Endothelial cell of umbilical vein (primary cell): ENCODE results near the gene SPRR2G. TPM values are rescaled to one million over a fixed set of nuclear protein-coding genes. Genes with fewer than 3 reads are reported as not detected.

Experiments used
- BruUV-seq: library from RNA; stranded (reverse); fragments of 400-500 nt; replicated peaks from 2 replicates; lab custom pipeline; 2021; lab: Mats Ljungman, UMichigan
- CTCF ChIA-PET: fragments of 300-600, 350-600 bp; sonication (Branson Sonifier 250); formaldehyde crosslinking; loops from one replicate; lab custom pipeline; 2021; ENCODE audit warnings: antibody characterized with exemption, inconsistent platforms; lab: Charles Lee
- POLR2A ChIA-PET: fragments of 300-600, 350-600 bp; sonication (Branson Sonifier 250); formaldehyde crosslinking; loops from one replicate; lab custom pipeline; 2021; ENCODE audit warnings: antibody characterized with exemption, inconsistent platforms; lab: Charles Lee
- DNase-seq: peaks from one replicate; pipeline ENCODE4 v3.0.0-alpha.2; 2011; ENCODE audit warnings: low read depth, low spot score
- FAIRE-seq: peaks from 2 replicates; lab custom pipeline; 2011; peaks lifted over from hg19 to GRCh38; lab: Jason Lieb, UNC
- H2AFZ ChIP-seq: 2 replicates; pipeline ENCODE4 v1.6.0; 2012; ENCODE audit warnings: low read depth, low read length, control low read depth, inconsistent platforms
- H3K27ac ChIP-seq: 2 replicates; pipeline ENCODE4 v1.5.1; 2011; ENCODE audit warnings: low read depth, mild to moderate bottlenecking, control low read depth, low read length, moderate library complexity; ENCODE audit not compliant: insufficient read depth
- H3K27me3 ChIP-seq, 2 experiments: 2 replicates each; pipeline versions ENCODE4 v1.6.0 to v1.6.1; 2011; ENCODE audit warnings: low read length in 2 of 2, mixed read lengths in 1 of 2; ENCODE audit not compliant: control insufficient read depth in 2 of 2, insufficient read depth in 2 of 2
- H3K36me3 ChIP-seq, 2 experiments: 2 replicates in 1 of 2; 3 replicates in 1 of 2; pipeline ENCODE4 v1.5.1; 2011; ENCODE audit warnings: low read length in 2 of 2, mild to moderate bottlenecking in 1 of 2, moderate library complexity in 1 of 2; ENCODE audit not compliant: control insufficient read depth in 2 of 2, insufficient read depth in 2 of 2; ENCODE audit errors: extremely low read depth in 1 of 2
- H3K4me1 ChIP-seq: 3 replicates; pipeline ENCODE4 v1.5.1; 2011; ENCODE audit warnings: mild to moderate bottlenecking, low read length; ENCODE audit not compliant: control insufficient read depth, insufficient read depth; ENCODE audit errors: extremely low read depth
- H3K4me2 ChIP-seq: 2 replicates; pipeline ENCODE4 v1.6.1; 2011; ENCODE audit warnings: low read length, control low read depth, mixed read lengths; ENCODE audit not compliant: insufficient read depth
- H3K4me3 ChIP-seq, 3 experiments: fragments of 200-600 bp in 1 of 3; sonication (generic), shearing (Covaris generic) in 1 of 3; replicated peaks in 1 of 3; 2 replicates each; pipeline ENCODE4 v1.5.1; 2011 to 2016; ENCODE audit warnings: control low read depth in 3 of 3, low read length in 3 of 3, mild to moderate bottlenecking in 2 of 3, inconsistent platforms in 1 of 3, low read depth in 1 of 3, moderate library complexity in 1 of 3; ENCODE audit not compliant: insufficient read depth in 1 of 3
- H3K79me2 ChIP-seq: 2 replicates; pipeline ENCODE4 v1.6.0; 2012; ENCODE audit warnings: low read length, inconsistent platforms; ENCODE audit not compliant: control insufficient read depth, insufficient read depth
- H3K9ac ChIP-seq: replicated peaks from 2 replicates; pipeline ENCODE3; 2011; ENCODE audit warnings: low read length, control low read depth; ENCODE audit not compliant: insufficient read depth; ENCODE audit errors: extremely low read depth
- H3K9me1 ChIP-seq: replicated peaks from 3 replicates; pipeline ENCODE4 v1.6.0; 2011; ENCODE audit warnings: mild to moderate bottlenecking, low read length; ENCODE audit not compliant: control insufficient read depth, insufficient read depth; ENCODE audit errors: extremely low read depth
- H3K9me3 ChIP-seq: replicated peaks from 2 replicates; pipeline ENCODE4 v1.5.1; 2012; ENCODE audit warnings: low read length, inconsistent platforms; ENCODE audit not compliant: control insufficient read depth, insufficient read depth
- H4K20me1 ChIP-seq: replicated peaks from 2 replicates; pipeline ENCODE3; 2011; ENCODE audit warnings: mild to moderate bottlenecking, low read length; ENCODE audit not compliant: control insufficient read depth, insufficient read depth; ENCODE audit errors: extremely low read depth
- EZH2 ChIP-seq: IDR thresholded peaks from 2 replicates; pipeline ENCODE4 v1.6.1; 2012; ENCODE audit warnings: borderline replicate concordance, low read depth, mild to moderate bottlenecking, moderate library complexity, low read length, inconsistent platforms; ENCODE audit not compliant: severe bottlenecking
- FOS ChIP-seq: IDR thresholded peaks from 2 replicates; pipeline ENCODE4 v1.6.1; 2011; ENCODE audit warnings: mild to moderate bottlenecking, low read length, moderate library complexity, borderline replicate concordance; ENCODE audit not compliant: insufficient read depth
- GATA2 ChIP-seq: IDR thresholded peaks from 2 replicates; pipeline ENCODE4 v1.7.0; 2011; ENCODE audit warnings: low read depth, mild to moderate bottlenecking, moderate library complexity, mixed read lengths, low read length; ENCODE audit not compliant: insufficient read length, insufficient read depth
- JUN ChIP-seq: IDR thresholded peaks from 2 replicates; pipeline ENCODE4 v1.6.1; 2011; ENCODE audit warnings: borderline replicate concordance, low read depth; ENCODE audit not compliant: insufficient read length, insufficient read depth
- POLR2A ChIP-seq: IDR thresholded peaks from 2 replicates; pipeline ENCODE4 v1.6.1; 2012; ENCODE audit warnings: low read depth, mild to moderate bottlenecking, control low read depth, low read length
- POLR2AphosphoS5 ChIP-seq: IDR thresholded peaks from 2 replicates; pipeline ENCODE4 v1.6.1; 2012; ENCODE audit warnings: low read depth, mild to moderate bottlenecking, control low read depth, low read length, moderate library complexity; ENCODE audit not compliant: insufficient read depth
- dilution Hi-C: fragments of 300-500 bp; cut with MboI; formaldehyde crosslinking; loops from one replicate; pipeline ENCODE4 v1.15.0; 2019; ENCODE audit warnings: low sequenced_read_pairs; ENCODE audit not compliant: extremely low pct_ligation_motif_present
- intact Hi-C: fragments of 100-400 bp; cut with micrococcal nuclease; formaldehyde crosslinking; loops from one replicate; pipeline ENCODE4 v1.10.0; 2022
- polyA plus RNA-seq, 4 experiments: library from polyadenylated mRNA; depleted of rRNA in 3 of 4; stranded (reverse) in 3 of 4; unstranded in 1 of 4; fragments of >200 nt; gene quantifications; 2 replicates each; pipeline versions ENCODE4 v1.2.1 to v1.2.3, GENCODE V29; 2011 to 2012; ENCODE audit warnings: missing spikeins in 1 of 4
- small RNA-seq: library from RNA; depleted of rRNA; stranded (forward); fragments of <200 nt; gene quantifications from one replicate; pipeline ENCODE3, GENCODE V24; 2012; ENCODE audit warnings: low replicate concordance, low read depth; ENCODE audit not compliant: insufficient read depth, insufficient read length
- total RNA-seq: library from RNA; stranded (reverse); gene quantifications from 2 replicates; pipeline ENCODE4 v1.2.3, GENCODE V29; 2021
- TF ChIP-seq, protein P1 (sequence below): IDR thresholded peaks from 2 replicates; pipeline ENCODE4 v1.6.1; 2011; ENCODE audit not compliant: insufficient read depth, insufficient read length
- TF ChIP-seq, protein P2 (sequence below), 2 donors: IDR thresholded peaks; 1 replicate in 1 of 2; 2 replicates in 1 of 2; pipeline ENCODE4 v1.5.1; 2011; ENCODE audit warnings: low read length in 2 of 2, mild to moderate bottlenecking in 2 of 2, moderate library complexity in 2 of 2, control low read depth in 1 of 2, inconsistent platforms in 1 of 2, low read depth in 1 of 2; ENCODE audit not compliant: insufficient read depth in 1 of 2; ENCODE audit errors: extremely low read depth in 1 of 2

Gene SPRR2G
- total and polyA plus RNA-seq, 2 donors (not counting 3 experiments of a cell fraction or from before 2014, with no cell fraction given), result not detected

DNA sequence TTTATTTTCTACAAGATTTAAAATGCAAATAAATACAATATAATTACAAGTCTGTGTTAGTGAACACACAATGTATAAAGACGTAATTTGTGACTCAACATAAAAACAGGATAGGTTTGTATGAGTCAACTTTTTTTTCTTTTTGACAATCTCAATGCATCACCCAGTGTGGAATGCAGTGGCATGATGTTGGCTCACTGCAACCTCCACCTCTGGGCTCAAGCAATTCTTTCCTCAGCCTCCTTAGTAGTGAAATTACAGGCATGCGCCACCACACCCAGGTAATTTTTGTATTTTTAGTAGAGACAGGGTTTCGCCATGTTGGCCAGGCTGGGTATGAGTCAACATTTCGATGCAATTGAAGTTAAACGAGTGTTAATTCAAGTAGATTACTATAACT lies 50.4 kb downstream of the SPRR2G start:
- dilution Hi-C loops (no loop called here), intact Hi-C loops (no loop called here)
- H3K36me3 ChIP-seq, result no peaks in the 10 kb centered on the region
- no peak overlapping the region for H3K4me3 ChIP-seq
- H3K9me3 ChIP-seq, result no peaks in the 10 kb centered on the region
- DNase-seq (peak; percentile 63), FAIRE-seq (no peak)
- H3K4me1 ChIP-seq, result no peaks in the 10 kb centered on the region
- H3K9me1 ChIP-seq, result no peaks in the 10 kb centered on the region
- no peaks in the 10 kb centered on the region for H3K27me3 ChIP-seq
- ChIA-PET POLR2A (no interaction called here), CTCF (no interaction called here)
- H3K9ac ChIP-seq, result no peak overlapping the region
- no peak overlapping the region for H3K27ac ChIP-seq
- BruUV-seq, result no TSS peak
- H3K4me2 ChIP-seq, result no peak overlapping the region
- no peaks in the 10 kb centered on the region for H3K79me2 ChIP-seq
- TF ChIP-seq POLR2A (no peak), EZH2 (no peak), JUN (peak; percentile 47), POLR2AphosphoS5 (no peak), FOS (peak; percentile 77), GATA2 (no peak)
- TF ChIP-seq, protein P1, sequence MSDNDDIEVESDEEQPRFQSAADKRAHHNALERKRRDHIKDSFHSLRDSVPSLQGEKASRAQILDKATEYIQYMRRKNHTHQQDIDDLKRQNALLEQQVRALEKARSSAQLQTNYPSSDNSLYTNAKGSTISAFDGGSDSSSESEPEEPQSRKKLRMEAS, result no peak
- TF ChIP-seq, protein P2, sequence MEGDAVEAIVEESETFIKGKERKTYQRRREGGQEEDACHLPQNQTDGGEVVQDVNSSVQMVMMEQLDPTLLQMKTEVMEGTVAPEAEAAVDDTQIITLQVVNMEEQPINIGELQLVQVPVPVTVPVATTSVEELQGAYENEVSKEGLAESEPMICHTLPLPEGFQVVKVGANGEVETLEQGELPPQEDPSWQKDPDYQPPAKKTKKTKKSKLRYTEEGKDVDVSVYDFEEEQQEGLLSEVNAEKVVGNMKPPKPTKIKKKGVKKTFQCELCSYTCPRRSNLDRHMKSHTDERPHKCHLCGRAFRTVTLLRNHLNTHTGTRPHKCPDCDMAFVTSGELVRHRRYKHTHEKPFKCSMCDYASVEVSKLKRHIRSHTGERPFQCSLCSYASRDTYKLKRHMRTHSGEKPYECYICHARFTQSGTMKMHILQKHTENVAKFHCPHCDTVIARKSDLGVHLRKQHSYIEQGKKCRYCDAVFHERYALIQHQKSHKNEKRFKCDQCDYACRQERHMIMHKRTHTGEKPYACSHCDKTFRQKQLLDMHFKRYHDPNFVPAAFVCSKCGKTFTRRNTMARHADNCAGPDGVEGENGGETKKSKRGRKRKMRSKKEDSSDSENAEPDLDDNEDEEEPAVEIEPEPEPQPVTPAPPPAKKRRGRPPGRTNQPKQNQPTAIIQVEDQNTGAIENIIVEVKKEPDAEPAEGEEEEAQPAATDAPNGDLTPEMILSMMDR (IDR thresholded peaks at IDR 0.05; ENCODE audit: extremely low read depth in 1 of 2, insufficient read depth in 1 of 2, low read depth in 1 of 2, low read length in 2 of 2), result no peak
- H4K20me1 ChIP-seq, result no peaks in the 10 kb centered on the region
- H2AFZ ChIP-seq, result no peak overlapping the region

Small RNAs within 50 kb of the gene (small RNA-seq; reads per million reads assigned to genes)
- gene SPRR2C, result not detected

Other genes with a start within 250 kb of the SPRR2G start
- gene IVL, start 242.3 kb downstream of the SPRR2G start, total RNA-seq, result not detected in 2 replicates
- not detected in 2 replicates for gene IVL, start 242.3 kb downstream of the SPRR2G start, polyA plus RNA-seq
- gene SPRR5, start 203.7 kb downstream of the SPRR2G start, total RNA-seq, result not detected in 2 replicates
- gene SPRR5, start 203.7 kb downstream of the SPRR2G start, polyA plus RNA-seq, result not detected in 2 replicates
- gene SPRR4, start 180.2 kb downstream of the SPRR2G start, total RNA-seq, result not detected in 2 replicates
- gene SPRR4, start 180.2 kb downstream of the SPRR2G start, polyA plus RNA-seq, result not detected in 2 replicates
- not detected in 2 replicates for gene SPRR1A, start 166.8 kb downstream of the SPRR2G start, total RNA-seq
- gene SPRR1A, start 166.8 kb downstream of the SPRR2G start, polyA plus RNA-seq, result not detected in 2 replicates
- gene SPRR3, start 149.1 kb downstream of the SPRR2G start, total RNA-seq, result not detected in 2 replicates
- gene SPRR3, start 149.1 kb downstream of the SPRR2G start, polyA plus RNA-seq, result not detected in 2 replicates
- gene SPRR1B, start 119.7 kb downstream of the SPRR2G start, total RNA-seq, result not detected in 2 replicates
- not detected in 2 replicates for gene SPRR1B, start 119.7 kb downstream of the SPRR2G start, polyA plus RNA-seq
- gene SPRR2D, start 109.8 kb downstream of the SPRR2G start, total RNA-seq, result not detected in 2 replicates
- gene SPRR2D, start 109.8 kb downstream of the SPRR2G start, polyA plus RNA-seq, result not detected in 2 replicates
- not detected in 2 replicates for gene SPRR2A, start 93.4 kb downstream of the SPRR2G start, total RNA-seq
- not detected in 2 replicates for gene SPRR2A, start 93.4 kb downstream of the SPRR2G start, polyA plus RNA-seq
- not detected in 2 replicates for gene SPRR2B, start 79.3 kb downstream of the SPRR2G start, total RNA-seq
- not detected in 2 replicates for gene SPRR2B, start 79.3 kb downstream of the SPRR2G start, polyA plus RNA-seq
- gene SPRR2E, start 56.4 kb downstream of the SPRR2G start, total RNA-seq, result not detected in 2 replicates
- gene SPRR2E, start 56.4 kb downstream of the SPRR2G start, polyA plus RNA-seq, result not detected in 2 replicates
- gene SPRR2F, start 37.4 kb downstream of the SPRR2G start, total RNA-seq, result not detected in 2 replicates
- not detected in 2 replicates for gene SPRR2F, start 37.4 kb downstream of the SPRR2G start, polyA plus RNA-seq
- gene LELP1, start 52.5 kb upstream of the SPRR2G start, total RNA-seq, result not detected in 2 replicates
- not detected in 2 replicates for gene LELP1, start 52.5 kb upstream of the SPRR2G start, polyA plus RNA-seq
- not detected in 2 replicates for gene PRR9, start 66.7 kb upstream of the SPRR2G start, total RNA-seq
- gene PRR9, start 66.7 kb upstream of the SPRR2G start, polyA plus RNA-seq, result not detected in 2 replicates
- gene LORICRIN, start 108.8 kb upstream of the SPRR2G start, total RNA-seq, result not detected in 2 replicates
- not detected in 2 replicates for gene LORICRIN, start 108.8 kb upstream of the SPRR2G start, polyA plus RNA-seq
- gene PGLYRP3, start 162.1 kb upstream of the SPRR2G start, total RNA-seq, result not detected in 2 replicates
- not detected in 2 replicates for gene PGLYRP3, start 162.1 kb upstream of the SPRR2G start, polyA plus RNA-seq
- gene PGLYRP4, start 198.0 kb upstream of the SPRR2G start, total RNA-seq, result not detected in 2 replicates
- gene PGLYRP4, start 198.0 kb upstream of the SPRR2G start, polyA plus RNA-seq, result not detected in 2 replicates
- not detected in 2 replicates for gene S100A9, start 207.0 kb upstream of the SPRR2G start, total RNA-seq
- gene S100A9, start 207.0 kb upstream of the SPRR2G start, polyA plus RNA-seq, result not detected in 2 replicates
- gene S100A12, start 224.7 kb upstream of the SPRR2G start, total RNA-seq, result not detected in 2 replicates
- not detected in 2 replicates for gene S100A12, start 224.7 kb upstream of the SPRR2G start, polyA plus RNA-seq
- gene S100A8, start 240.2 kb upstream of the SPRR2G start, total RNA-seq, result not detected in 2 replicates
- not detected in 2 replicates for gene S100A8, start 240.2 kb upstream of the SPRR2G start, polyA plus RNA-seq